Measurements from ENCODE around the gene ARMCX5. TPM values are rescaled to one million over a fixed set of nuclear protein-coding genes. Genes with fewer than 3 reads are reported as not detected.

The ARMCX5 gene
- total and polyA plus RNA-seq, 2 donors (not counting 1 experiment from before 2014, with no cell fraction given): 12.4 TPM

DNA sequence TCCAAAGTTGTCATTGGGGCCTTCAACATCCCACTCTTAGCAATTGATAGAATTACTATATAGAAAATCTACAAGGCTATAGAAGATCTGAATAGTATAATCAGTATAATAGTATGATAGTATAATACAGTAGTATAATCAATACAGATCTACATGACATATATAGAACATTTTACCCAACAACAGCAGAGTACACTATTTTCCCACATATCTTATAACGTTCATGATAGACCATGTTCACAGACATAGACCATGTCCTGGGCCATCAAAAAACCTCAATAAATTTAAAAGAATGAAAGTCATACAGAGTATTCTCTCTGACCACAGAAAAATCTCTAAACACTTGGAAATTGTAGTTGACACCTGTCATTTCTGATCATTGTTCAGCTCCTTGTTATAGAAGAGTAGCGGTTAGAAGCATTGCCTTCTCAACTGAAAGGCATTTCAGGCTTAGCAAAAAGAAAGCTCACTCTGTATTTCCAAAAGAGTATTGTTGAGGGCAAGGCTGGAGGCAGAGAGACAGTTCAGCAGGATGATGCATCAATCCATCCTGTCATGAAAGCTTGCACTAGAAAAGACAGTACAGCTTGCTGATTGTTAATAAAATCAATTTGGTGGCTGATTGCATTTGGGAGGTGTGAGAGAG, 38.8 kb upstream of the ARMCX5 start:
- Histone ChIP-seq H3K79me2 (ENCODE audit: control insufficient read depth, insufficient read depth, low read length) (no peaks in the 10 kb centered on the region), H3K9ac (ENCODE audit: low read length) (no peak overlapping the region), H4K20me1 (ENCODE audit: control insufficient read depth, insufficient read depth, low read length, poor library complexity, severe bottlenecking) (no peaks in the 10 kb centered on the region), H3K4me2 (replicated peaks; ENCODE audit: low read depth, low read length, poor library complexity, severe bottlenecking) (no peak overlapping the region), H3K4me3 (ENCODE audit: control extremely low read depth in 1 of 5, extremely low read depth in 1 of 5, insufficient read depth in 1 of 5, low read depth in 2 of 5, low read length in 4 of 5) (no peak overlapping the region), H2AFZ (ENCODE audit: insufficient read depth, low read depth, low read length, poor library complexity, severe bottlenecking) (no peak overlapping the region), H3K27ac (ENCODE audit: low read length in 2 of 2) (no peak overlapping the region), H3K27me3 (replicated peaks in 1 of 4; ENCODE audit: control extremely low read depth in 1 of 4, control insufficient read depth in 3 of 4, insufficient read depth in 4 of 4, low read length in 3 of 4) (no peaks in the 10 kb centered on the region), H3K9me3 (ENCODE audit: control extremely low read depth in 1 of 3, control insufficient read depth in 2 of 3, insufficient read depth in 1 of 3, low read length in 2 of 3) (no peaks in the 10 kb centered on the region), H3K36me3 (replicated peaks in 1 of 2; ENCODE audit: control extremely low read depth in 1 of 2, control insufficient read depth in 1 of 2, extremely low read depth in 1 of 2, insufficient read depth in 2 of 2, low read length in 1 of 2) (no peaks in the 10 kb centered on the region), H3K4me1 (ENCODE audit: control insufficient read depth in 2 of 2, insufficient read depth in 2 of 2, low read length in 2 of 2) (no peaks in the 10 kb centered on the region)
- intact Hi-C loops (cut with micrococcal nuclease): no loop called here
- ChIA-PET CTCF (no interaction called here), POLR2A (no interaction called here)
- H3K27ac Mint-ChIP-seq: no peak overlapping the region
- ATAC-seq (ENCODE audit: low read depth): no peak
- TF ChIP-seq, protein P1, sequence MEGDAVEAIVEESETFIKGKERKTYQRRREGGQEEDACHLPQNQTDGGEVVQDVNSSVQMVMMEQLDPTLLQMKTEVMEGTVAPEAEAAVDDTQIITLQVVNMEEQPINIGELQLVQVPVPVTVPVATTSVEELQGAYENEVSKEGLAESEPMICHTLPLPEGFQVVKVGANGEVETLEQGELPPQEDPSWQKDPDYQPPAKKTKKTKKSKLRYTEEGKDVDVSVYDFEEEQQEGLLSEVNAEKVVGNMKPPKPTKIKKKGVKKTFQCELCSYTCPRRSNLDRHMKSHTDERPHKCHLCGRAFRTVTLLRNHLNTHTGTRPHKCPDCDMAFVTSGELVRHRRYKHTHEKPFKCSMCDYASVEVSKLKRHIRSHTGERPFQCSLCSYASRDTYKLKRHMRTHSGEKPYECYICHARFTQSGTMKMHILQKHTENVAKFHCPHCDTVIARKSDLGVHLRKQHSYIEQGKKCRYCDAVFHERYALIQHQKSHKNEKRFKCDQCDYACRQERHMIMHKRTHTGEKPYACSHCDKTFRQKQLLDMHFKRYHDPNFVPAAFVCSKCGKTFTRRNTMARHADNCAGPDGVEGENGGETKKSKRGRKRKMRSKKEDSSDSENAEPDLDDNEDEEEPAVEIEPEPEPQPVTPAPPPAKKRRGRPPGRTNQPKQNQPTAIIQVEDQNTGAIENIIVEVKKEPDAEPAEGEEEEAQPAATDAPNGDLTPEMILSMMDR (IDR thresholded peaks at IDR 0.05): no peak
- no peak for TF ChIP-seq EZH2 (IDR thresholded peaks at IDR 0.05; ENCODE audit: borderline replicate concordance, insufficient read depth, low read depth, low read length, poor library complexity, severe bottlenecking)
- peaks cover 6% of the 10 kb centered on the region for H3K27me3 Mint-ChIP-seq
- H3K9me3 Mint-ChIP-seq (ENCODE audit: insufficient read depth): no peaks in the 10 kb centered on the region
- WGBS (ENCODE audit: insufficient coverage): no CpG with 5 or more reads among the region's 2 CpGs
- no peaks in the 10 kb centered on the region for H3K4me1 Mint-ChIP-seq
- H3K4me3 Mint-ChIP-seq: no peak overlapping the region
- no peak for DNase-seq

DNA sequence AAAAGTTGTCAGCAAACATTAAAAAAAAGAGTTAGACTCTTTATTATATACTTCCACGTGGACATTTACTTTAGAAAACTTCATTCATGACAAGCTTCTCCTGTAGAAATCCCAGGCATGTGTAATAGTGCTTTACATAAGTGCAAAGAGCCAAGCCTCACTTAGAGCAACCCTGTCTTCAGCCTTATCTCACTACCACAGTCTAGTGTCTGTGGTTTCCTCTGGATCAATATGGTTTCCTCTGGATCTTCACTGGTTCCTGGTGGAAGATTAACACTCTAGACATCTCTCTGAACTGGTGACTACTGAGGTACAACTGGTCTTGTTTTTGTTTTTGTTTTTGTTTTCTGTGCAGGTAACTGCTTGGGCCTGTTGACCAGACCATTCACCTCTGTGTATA, 18.4 kb upstream of the ARMCX5 start:
- Histone ChIP-seq H3K9ac (ENCODE audit: low read length) (no peak overlapping the region), H2AFZ (ENCODE audit: insufficient read depth, low read depth, low read length, poor library complexity, severe bottlenecking) (no peak overlapping the region), H3K4me3 (ENCODE audit: control extremely low read depth in 1 of 5, extremely low read depth in 1 of 5, insufficient read depth in 1 of 5, low read depth in 2 of 5, low read length in 4 of 5) (no peak overlapping the region), H4K20me1 (ENCODE audit: control insufficient read depth, insufficient read depth, low read length, poor library complexity, severe bottlenecking) (no peaks in the 10 kb centered on the region), H3K79me2 (ENCODE audit: control insufficient read depth, insufficient read depth, low read length) (no peaks in the 10 kb centered on the region), H3K27ac (ENCODE audit: low read length in 2 of 2) (no peak overlapping the region), H3K4me1 (ENCODE audit: control insufficient read depth in 2 of 2, insufficient read depth in 2 of 2, low read length in 2 of 2) (no peaks in the 10 kb centered on the region), H3K27me3 (replicated peaks in 1 of 4; ENCODE audit: control extremely low read depth in 1 of 4, control insufficient read depth in 3 of 4, insufficient read depth in 4 of 4, low read length in 3 of 4) (no peaks in the 10 kb centered on the region), H3K9me3 (ENCODE audit: control extremely low read depth in 1 of 3, control insufficient read depth in 2 of 3, insufficient read depth in 1 of 3, low read length in 2 of 3) (no peaks in the 10 kb centered on the region), H3K36me3 (replicated peaks in 1 of 2; ENCODE audit: control extremely low read depth in 1 of 2, control insufficient read depth in 1 of 2, extremely low read depth in 1 of 2, insufficient read depth in 2 of 2, low read length in 1 of 2) (no peaks in the 10 kb centered on the region), H3K4me2 (replicated peaks; ENCODE audit: low read depth, low read length, poor library complexity, severe bottlenecking) (no peak overlapping the region)
- DNase-seq (no peak), ATAC-seq (ENCODE audit: low read depth) (no peak)
- no peak overlapping the region for H3K27ac Mint-ChIP-seq
- intact Hi-C loops (cut with micrococcal nuclease): no loop called here
- no peaks in the 10 kb centered on the region for H3K27me3 Mint-ChIP-seq
- ChIA-PET POLR2A (no interaction called here), CTCF (no interaction called here)
- H3K9me3 Mint-ChIP-seq (ENCODE audit: insufficient read depth): no peaks in the 10 kb centered on the region
- H3K4me3 Mint-ChIP-seq: no peak overlapping the region
- WGBS (ENCODE audit: insufficient coverage): no CpG with 5 or more reads among the region's 1 CpG
- no peaks in the 10 kb centered on the region for H3K4me1 Mint-ChIP-seq
- TF ChIP-seq EZH2 (IDR thresholded peaks at IDR 0.05; ENCODE audit: borderline replicate concordance, insufficient read depth, low read depth, low read length, poor library complexity, severe bottlenecking): no peak
- TF ChIP-seq, protein P1 (IDR thresholded peaks at IDR 0.05): no peak

All from B cell (primary cell).